Neural progenitor cell (in vitro differentiated cells): ENCODE data around the gene MLN.

Experiments used
- CTCF ChIP-seq: fragments of 200-600 bp; sonication (generic); IDR thresholded peaks from 2 replicates; pipeline ENCODE4 v1.5.1; 2017; ENCODE audit warnings: antibody characterized with exemption, mild to moderate bottlenecking
- EZH2 ChIP-seq: fragments of 200-600 bp; sonication (generic); IDR thresholded peaks from 2 replicates; pipeline ENCODE4 v1.6.1; 2017; ENCODE audit warnings: antibody characterized with exemption, mild to moderate bottlenecking, moderate library complexity
- EZH2phosphoT487 ChIP-seq: fragments of 200-600 bp; sonication (generic); IDR thresholded peaks from 2 replicates; pipeline ENCODE4 v1.6.1; 2017; ENCODE audit warnings: antibody characterized with exemption

GRCh38 chr6:33757113-33757512, 46.7 kb downstream of the MLN start:
- no peak for TF ChIP-seq CTCF
- no peak for TF ChIP-seq EZH2
- TF ChIP-seq EZH2phosphoT487 = no peak
